ENCODE results near the gene OLR1.

Gene OLR1

GRCh38 chr12:10153271-10154144 is 18.4 kb downstream of the OLR1 start:
- no peaks in the 10 kb centered on the region for H4K20me1 ChIP-seq (ENCODE audit: insufficient read depth, low read length, poor library complexity, severe bottlenecking)
- TF ChIP-seq CTCF (conservative IDR thresholded peaks at IDR 0.05; ENCODE audit: low read length) (peak; percentile 58), EZH2phosphoT487 (IDR thresholded peaks at IDR 0.05; ENCODE audit: borderline replicate concordance) (no peak)
- H3K4me3 ChIP-seq (ENCODE audit: low read length, poor library complexity, severe bottlenecking), result peak overlapping the region; percentile 45
- no peak overlapping the region for H3K9ac ChIP-seq (ENCODE audit: low read depth, low read length, poor library complexity, severe bottlenecking)
- H3K79me2 ChIP-seq (ENCODE audit: insufficient read depth, low read length), result no peaks in the 10 kb centered on the region
- H3K36me3 ChIP-seq (ENCODE audit: insufficient read depth, low read length), result no peaks in the 10 kb centered on the region
- peak overlapping the region; percentile 54 for H3K4me2 ChIP-seq (ENCODE audit: low read depth, low read length, poor library complexity, severe bottlenecking)
- H3K9me3 ChIP-seq (ENCODE audit: insufficient read depth, low read depth, low read length), result no peaks in the 10 kb centered on the region
- no peaks in the 10 kb centered on the region for H3K27me3 ChIP-seq (ENCODE audit: insufficient read depth, low read length, poor library complexity, severe bottlenecking)
- no peaks in the 10 kb centered on the region for H3K4me1 ChIP-seq (ENCODE audit: insufficient read depth, low read length, poor library complexity, severe bottlenecking)
- H3F3A ChIP-seq (ENCODE audit: low read depth), result no peaks in the 10 kb centered on the region
- no peaks in the 10 kb centered on the region for H3K9me2 ChIP-seq (replicated peaks; ENCODE audit: low read depth, low read length)
- H2AFZ ChIP-seq (ENCODE audit: low read length), result no peak overlapping the region; the same call in 1 of the 2 replicates

- Histone ChIP-seq H4K20me1 (ENCODE audit: insufficient read depth, low read length, poor library complexity, severe bottlenecking) (no peaks in the 10 kb centered on the region), H3K36me3 (ENCODE audit: insufficient read depth, low read length) (no peaks in the 10 kb centered on the region), H3K9me3 (ENCODE audit: insufficient read depth, low read depth, low read length) (no peaks in the 10 kb centered on the region), H3K79me2 (ENCODE audit: insufficient read depth, low read length) (no peaks in the 10 kb centered on the region), H3K9me2 (replicated peaks; ENCODE audit: low read depth, low read length) (no peaks in the 10 kb centered on the region), H3K4me3 (ENCODE audit: low read length, poor library complexity, severe bottlenecking) (no peak overlapping the region), H2AFZ (ENCODE audit: low read length) (no peak overlapping the region), H3K27me3 (ENCODE audit: insufficient read depth, low read length, poor library complexity, severe bottlenecking) (no peaks in the 10 kb centered on the region), H3K9ac (ENCODE audit: low read depth, low read length, poor library complexity, severe bottlenecking) (no peak overlapping the region), H3K4me2 (ENCODE audit: low read depth, low read length, poor library complexity, severe bottlenecking) (no peak overlapping the region), H3K4me1 (ENCODE audit: insufficient read depth, low read length, poor library complexity, severe bottlenecking) (no peaks in the 10 kb centered on the region), H3F3A (ENCODE audit: low read depth) (no peaks in the 10 kb centered on the region)
- TF ChIP-seq EZH2phosphoT487 (IDR thresholded peaks at IDR 0.05; ENCODE audit: borderline replicate concordance), result no peak
- TF ChIP-seq CTCF (conservative IDR thresholded peaks at IDR 0.05; ENCODE audit: low read length), result no peak
Measured at GRCh38 chr12:10151621-10152020, 20.3 kb downstream of the OLR1 start.

GRCh38 chr12:10147714-10148403 is 24.1 kb downstream of the OLR1 start:
- TF ChIP-seq CTCF (conservative IDR thresholded peaks at IDR 0.05; ENCODE audit: low read length) (no peak), EZH2phosphoT487 (IDR thresholded peaks at IDR 0.05; ENCODE audit: borderline replicate concordance) (no peak)
- Histone ChIP-seq H2AFZ (ENCODE audit: low read length) (no peak overlapping the region), H3K79me2 (ENCODE audit: insufficient read depth, low read length) (no peaks in the 10 kb centered on the region), H3K4me2 (ENCODE audit: low read depth, low read length, poor library complexity, severe bottlenecking) (no peak overlapping the region), H3K9ac (ENCODE audit: low read depth, low read length, poor library complexity, severe bottlenecking) (no peak overlapping the region), H3K27me3 (ENCODE audit: insufficient read depth, low read length, poor library complexity, severe bottlenecking) (no peaks in the 10 kb centered on the region), H3K4me3 (ENCODE audit: low read length, poor library complexity, severe bottlenecking) (no peak overlapping the region), H4K20me1 (ENCODE audit: insufficient read depth, low read length, poor library complexity, severe bottlenecking) (no peaks in the 10 kb centered on the region), H3K4me1 (ENCODE audit: insufficient read depth, low read length, poor library complexity, severe bottlenecking) (no peaks in the 10 kb centered on the region), H3K9me2 (replicated peaks; ENCODE audit: low read depth, low read length) (no peaks in the 10 kb centered on the region), H3K36me3 (ENCODE audit: insufficient read depth, low read length) (no peaks in the 10 kb centered on the region), H3F3A (ENCODE audit: low read depth) (no peaks in the 10 kb centered on the region), H3K9me3 (ENCODE audit: insufficient read depth, low read depth, low read length) (no peaks in the 10 kb centered on the region)

Data from Loucy (cell line).